MM.1S (cell line): ENCODE results near the gene PSMB5.

Source experiments
- EZH2 ChIP-seq: fragments of 300-600 bp; sonication (generic); optimal IDR thresholded peaks from 2 replicates; pipeline ENCODE3; 2017; ENCODE audit warnings: low read depth, mild to moderate bottlenecking, antibody characterized with exemption, low read length, mixed read lengths
- TF ChIP-seq, protein P1 (sequence below): fragments of 300-600 bp; sonication (generic); IDR thresholded peaks from 2 replicates; pipeline ENCODE4 v1.5.1; 2016; ENCODE audit warnings: antibody characterized with exemption, low read length, mixed read lengths

- TF ChIP-seq, protein P1, sequence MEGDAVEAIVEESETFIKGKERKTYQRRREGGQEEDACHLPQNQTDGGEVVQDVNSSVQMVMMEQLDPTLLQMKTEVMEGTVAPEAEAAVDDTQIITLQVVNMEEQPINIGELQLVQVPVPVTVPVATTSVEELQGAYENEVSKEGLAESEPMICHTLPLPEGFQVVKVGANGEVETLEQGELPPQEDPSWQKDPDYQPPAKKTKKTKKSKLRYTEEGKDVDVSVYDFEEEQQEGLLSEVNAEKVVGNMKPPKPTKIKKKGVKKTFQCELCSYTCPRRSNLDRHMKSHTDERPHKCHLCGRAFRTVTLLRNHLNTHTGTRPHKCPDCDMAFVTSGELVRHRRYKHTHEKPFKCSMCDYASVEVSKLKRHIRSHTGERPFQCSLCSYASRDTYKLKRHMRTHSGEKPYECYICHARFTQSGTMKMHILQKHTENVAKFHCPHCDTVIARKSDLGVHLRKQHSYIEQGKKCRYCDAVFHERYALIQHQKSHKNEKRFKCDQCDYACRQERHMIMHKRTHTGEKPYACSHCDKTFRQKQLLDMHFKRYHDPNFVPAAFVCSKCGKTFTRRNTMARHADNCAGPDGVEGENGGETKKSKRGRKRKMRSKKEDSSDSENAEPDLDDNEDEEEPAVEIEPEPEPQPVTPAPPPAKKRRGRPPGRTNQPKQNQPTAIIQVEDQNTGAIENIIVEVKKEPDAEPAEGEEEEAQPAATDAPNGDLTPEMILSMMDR: no peak
- no peak for TF ChIP-seq EZH2
Measured at GRCh38 chr14:23002592-23002991, 32.1 kb downstream of the PSMB5 start.
